ENCODE measurements around the gene APPBP2.

The APPBP2 gene

DNA sequence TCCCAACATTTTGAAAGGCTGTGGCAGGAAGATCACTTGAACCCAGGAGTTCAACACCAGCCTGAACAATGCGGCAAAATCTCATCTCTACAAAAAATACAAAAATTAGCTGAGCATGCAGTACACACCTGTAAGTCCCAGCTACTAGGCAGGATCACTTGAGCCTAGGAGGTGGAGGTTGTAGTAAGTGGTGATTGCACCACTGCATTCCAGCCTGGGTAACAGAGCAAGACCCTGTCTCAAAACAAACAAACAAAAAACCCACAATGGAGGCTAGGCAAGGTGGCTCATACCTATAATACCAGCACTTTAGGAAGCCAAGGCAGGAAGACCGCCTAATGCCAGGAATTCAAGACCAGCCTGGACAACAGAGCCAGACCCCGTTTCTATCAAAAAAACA lies 12.0 kb downstream of the APPBP2 start:
- Histone ChIP-seq H3K4me1 (ENCODE audit: low read length) (no peaks in the 10 kb centered on the region), H3K27ac (ENCODE audit: low read length) (no peak overlapping the region), H3K4me3 (ENCODE audit: low read length) (no peak overlapping the region), H3K9ac (ENCODE audit: low read length) (no peak overlapping the region), H4K20me1 (ENCODE audit: insufficient read depth, low read length) (no peaks in the 10 kb centered on the region), H3K79me2 (ENCODE audit: low read length) (peaks cover 6% of the 10 kb centered on the region; the same call in 1 of the 2 replicates), H3K36me3 (replicated peaks; ENCODE audit: low read depth, low read length) (peaks cover 2% of the 10 kb centered on the region), H3K4me2 (ENCODE audit: low read length) (no peak overlapping the region), H3K9me3 (ENCODE audit: insufficient read depth, low read length) (no peaks in the 10 kb centered on the region), H2AFZ (ENCODE audit: low read depth, low read length) (no peak overlapping the region), H3K27me3 (ENCODE audit: low read depth, low read length) (no peaks in the 10 kb centered on the region)
- TF ChIP-seq, protein P1, sequence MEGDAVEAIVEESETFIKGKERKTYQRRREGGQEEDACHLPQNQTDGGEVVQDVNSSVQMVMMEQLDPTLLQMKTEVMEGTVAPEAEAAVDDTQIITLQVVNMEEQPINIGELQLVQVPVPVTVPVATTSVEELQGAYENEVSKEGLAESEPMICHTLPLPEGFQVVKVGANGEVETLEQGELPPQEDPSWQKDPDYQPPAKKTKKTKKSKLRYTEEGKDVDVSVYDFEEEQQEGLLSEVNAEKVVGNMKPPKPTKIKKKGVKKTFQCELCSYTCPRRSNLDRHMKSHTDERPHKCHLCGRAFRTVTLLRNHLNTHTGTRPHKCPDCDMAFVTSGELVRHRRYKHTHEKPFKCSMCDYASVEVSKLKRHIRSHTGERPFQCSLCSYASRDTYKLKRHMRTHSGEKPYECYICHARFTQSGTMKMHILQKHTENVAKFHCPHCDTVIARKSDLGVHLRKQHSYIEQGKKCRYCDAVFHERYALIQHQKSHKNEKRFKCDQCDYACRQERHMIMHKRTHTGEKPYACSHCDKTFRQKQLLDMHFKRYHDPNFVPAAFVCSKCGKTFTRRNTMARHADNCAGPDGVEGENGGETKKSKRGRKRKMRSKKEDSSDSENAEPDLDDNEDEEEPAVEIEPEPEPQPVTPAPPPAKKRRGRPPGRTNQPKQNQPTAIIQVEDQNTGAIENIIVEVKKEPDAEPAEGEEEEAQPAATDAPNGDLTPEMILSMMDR (IDR thresholded peaks at IDR 0.05; ENCODE audit: low read depth, low read length) = no peak
- no peak for TF ChIP-seq EZH2phosphoT487 (IDR thresholded peaks at IDR 0.05; ENCODE audit: low read depth)

DNA sequence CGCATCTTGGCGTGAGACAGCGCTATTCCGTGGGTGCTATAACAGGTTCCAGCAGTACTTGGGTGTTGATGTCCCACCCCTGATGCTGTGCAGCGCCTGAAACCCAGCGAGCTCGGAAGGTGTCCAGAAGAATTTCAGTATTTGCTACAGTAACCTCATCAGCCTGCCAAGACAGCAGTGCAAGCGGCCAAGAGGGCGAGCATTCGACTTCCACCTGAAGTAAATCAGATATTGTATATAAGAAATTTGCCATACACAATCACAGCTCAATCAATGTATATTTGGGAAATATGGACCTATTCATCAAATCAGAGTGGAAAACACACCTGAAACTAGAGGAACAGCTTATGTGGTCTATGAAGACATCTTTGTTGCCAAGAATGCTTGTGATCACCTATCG lies 13.0 kb downstream of the APPBP2 start:
- no peaks in the 10 kb centered on the region for H3K4me1 ChIP-seq (ENCODE audit: low read length)

DNA sequence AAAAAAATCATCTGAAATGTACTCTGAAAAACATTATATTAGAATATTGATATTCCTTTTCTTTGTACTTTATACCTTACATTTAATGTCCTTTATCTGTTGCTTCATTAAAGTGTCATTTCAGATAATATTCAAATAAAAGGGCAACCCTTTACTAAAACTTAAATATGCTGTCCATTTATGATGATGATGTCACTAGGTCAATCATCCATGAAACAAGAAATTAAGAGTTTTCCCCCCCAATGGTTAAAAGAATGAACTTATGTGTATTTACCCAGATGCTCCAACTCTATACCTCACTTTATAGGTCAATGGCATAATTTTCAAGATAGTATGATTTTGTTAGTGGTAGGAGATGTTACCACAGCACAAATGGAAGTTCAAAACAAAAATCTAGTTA lies 15.3 kb downstream of the APPBP2 start:
- peaks cover 11% of the 10 kb centered on the region; the same call in 1 of the 2 replicates for H3K79me2 ChIP-seq (ENCODE audit: low read length)
- no peak overlapping the region for H3K9ac ChIP-seq (ENCODE audit: low read length)
- no peak overlapping the region for H3K4me3 ChIP-seq (ENCODE audit: low read length)
- no peaks in the 10 kb centered on the region for H3K36me3 ChIP-seq (replicated peaks; ENCODE audit: low read depth, low read length)
- no peak overlapping the region for H2AFZ ChIP-seq (ENCODE audit: low read depth, low read length)
- TF ChIP-seq, protein P1 (IDR thresholded peaks at IDR 0.05; ENCODE audit: low read depth, low read length) = no peak
- no peak for TF ChIP-seq EZH2phosphoT487 (IDR thresholded peaks at IDR 0.05; ENCODE audit: low read depth)
- H3K27me3 ChIP-seq (ENCODE audit: low read depth, low read length) = no peaks in the 10 kb centered on the region
- H3K4me1 ChIP-seq (ENCODE audit: low read length) = no peaks in the 10 kb centered on the region
- no peaks in the 10 kb centered on the region for H4K20me1 ChIP-seq (ENCODE audit: insufficient read depth, low read length)
- H3K9me3 ChIP-seq (ENCODE audit: insufficient read depth, low read length) = no peaks in the 10 kb centered on the region
- H3K27ac ChIP-seq (ENCODE audit: low read length) = no peak overlapping the region
- no peak overlapping the region for H3K4me2 ChIP-seq (ENCODE audit: low read length)

More for the DNA sequence above, 13.0 kb downstream of the APPBP2 start:
- H2AFZ ChIP-seq (ENCODE audit: low read depth, low read length) = no peak overlapping the region
- no peak overlapping the region for H3K27ac ChIP-seq (ENCODE audit: low read length)
- no peak overlapping the region for H3K9ac ChIP-seq (ENCODE audit: low read length)
- no peak for TF ChIP-seq EZH2phosphoT487 (IDR thresholded peaks at IDR 0.05; ENCODE audit: low read depth)
- TF ChIP-seq, protein P1 (IDR thresholded peaks at IDR 0.05; ENCODE audit: low read depth, low read length) = no peak
- no peak overlapping the region for H3K4me3 ChIP-seq (ENCODE audit: low read length)
- peaks cover 7% of the 10 kb centered on the region; the same call in 1 of the 2 replicates for H3K79me2 ChIP-seq (ENCODE audit: low read length)
- no peaks in the 10 kb centered on the region for H4K20me1 ChIP-seq (ENCODE audit: insufficient read depth, low read length)
- no peak overlapping the region for H3K4me2 ChIP-seq (ENCODE audit: low read length)
- H3K9me3 ChIP-seq (ENCODE audit: insufficient read depth, low read length) = no peaks in the 10 kb centered on the region
- H3K36me3 ChIP-seq (replicated peaks; ENCODE audit: low read depth, low read length) = peaks cover 2% of the 10 kb centered on the region
- H3K27me3 ChIP-seq (ENCODE audit: low read depth, low read length) = no peaks in the 10 kb centered on the region

DNA sequence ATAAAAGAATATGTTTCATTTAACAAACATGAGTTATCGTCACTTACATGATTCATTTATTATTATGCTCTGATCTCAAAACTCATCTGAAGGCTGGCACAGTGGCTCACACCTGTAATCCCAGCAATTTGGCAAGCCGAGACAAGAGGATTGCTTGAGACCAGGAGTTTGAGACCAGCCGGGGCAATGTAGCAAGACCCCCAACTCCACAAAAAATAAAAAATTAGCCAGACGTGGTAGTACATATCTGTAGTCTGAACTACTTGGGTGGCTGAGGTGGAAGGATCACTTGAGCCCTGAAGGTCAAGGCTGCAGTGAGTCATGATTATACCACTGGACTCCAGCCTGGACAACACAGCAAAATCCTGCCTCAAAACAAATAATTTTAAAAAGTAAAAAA lies 16.0 kb downstream of the APPBP2 start:
- H3K79me2 ChIP-seq (ENCODE audit: low read length) = peaks cover 11% of the 10 kb centered on the region; the same call in 1 of the 2 replicates
- no peak for TF ChIP-seq EZH2phosphoT487 (IDR thresholded peaks at IDR 0.05; ENCODE audit: low read depth)
- TF ChIP-seq, protein P1 (IDR thresholded peaks at IDR 0.05; ENCODE audit: low read depth, low read length) = no peak
- H3K4me3 ChIP-seq (ENCODE audit: low read length) = no peak overlapping the region
- no peak overlapping the region for H2AFZ ChIP-seq (ENCODE audit: low read depth, low read length)
- H3K27ac ChIP-seq (ENCODE audit: low read length) = no peak overlapping the region
- no peak overlapping the region for H3K9ac ChIP-seq (ENCODE audit: low read length)
- H3K4me1 ChIP-seq (ENCODE audit: low read length) = no peaks in the 10 kb centered on the region
- H3K36me3 ChIP-seq (replicated peaks; ENCODE audit: low read depth, low read length) = no peaks in the 10 kb centered on the region
- no peak overlapping the region for H3K4me2 ChIP-seq (ENCODE audit: low read length)
- H3K9me3 ChIP-seq (ENCODE audit: insufficient read depth, low read length) = no peaks in the 10 kb centered on the region
- no peaks in the 10 kb centered on the region for H4K20me1 ChIP-seq (ENCODE audit: insufficient read depth, low read length)
- H3K27me3 ChIP-seq (ENCODE audit: low read depth, low read length) = no peaks in the 10 kb centered on the region
